Measurements from ENCODE around the gene NR5A2.

Gene NR5A2

DNA sequence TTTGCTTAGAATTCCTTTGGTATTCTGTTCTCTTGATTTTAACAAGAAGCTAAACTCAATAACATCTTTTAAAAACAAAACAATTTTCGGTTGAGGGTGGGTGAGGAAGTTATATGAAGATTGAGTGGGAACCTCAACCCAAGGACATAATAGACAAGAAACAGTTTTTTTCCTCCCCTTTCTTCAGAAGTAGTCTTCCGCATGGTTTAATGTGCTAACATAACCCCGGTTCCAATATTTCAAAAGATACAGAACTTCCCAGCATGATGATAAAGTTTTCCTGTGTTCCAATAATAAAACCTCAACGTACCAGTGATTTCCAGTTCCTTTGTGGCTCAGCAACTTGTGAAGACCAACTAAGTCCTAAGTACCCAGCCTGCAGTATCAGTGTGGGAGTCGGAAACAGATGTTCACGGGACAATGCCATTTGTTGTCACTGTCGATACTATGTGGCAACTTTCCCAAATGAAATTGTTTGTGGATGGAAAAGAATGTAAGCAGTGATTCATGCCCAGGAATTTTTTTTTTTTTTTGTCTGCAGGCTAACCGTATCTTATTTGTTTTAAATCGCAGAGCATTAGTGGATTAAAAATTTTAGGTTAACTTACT lies 48.5 kb downstream of the NR5A2 start:
- H3K27me3 Mint-ChIP-seq = peaks cover 37% of the 10 kb centered on the region
- no peaks in the 10 kb centered on the region for H3K9me3 Mint-ChIP-seq
- H3K4me1 Mint-ChIP-seq (ENCODE audit: low read depth) = peaks cover 5% of the 10 kb centered on the region
- H3K27ac Mint-ChIP-seq = no peak overlapping the region
- no peaks in the 10 kb centered on the region for H3K36me3 Mint-ChIP-seq (ENCODE audit: low read depth)
- no peak overlapping the region for H3K4me3 Mint-ChIP-seq

GRCh38 chr1:200079232-200079940 lies 51.9 kb downstream of the NR5A2 start:
- H3K9me3 Mint-ChIP-seq = no peaks in the 10 kb centered on the region
- no peak overlapping the region for H3K4me3 Mint-ChIP-seq
- no peaks in the 10 kb centered on the region for H3K36me3 Mint-ChIP-seq (ENCODE audit: low read depth)
- no peaks in the 10 kb centered on the region for H3K4me1 Mint-ChIP-seq (ENCODE audit: low read depth)
- peaks cover 35% of the 10 kb centered on the region for H3K27me3 Mint-ChIP-seq
- no peak overlapping the region for H3K27ac Mint-ChIP-seq

DNA sequence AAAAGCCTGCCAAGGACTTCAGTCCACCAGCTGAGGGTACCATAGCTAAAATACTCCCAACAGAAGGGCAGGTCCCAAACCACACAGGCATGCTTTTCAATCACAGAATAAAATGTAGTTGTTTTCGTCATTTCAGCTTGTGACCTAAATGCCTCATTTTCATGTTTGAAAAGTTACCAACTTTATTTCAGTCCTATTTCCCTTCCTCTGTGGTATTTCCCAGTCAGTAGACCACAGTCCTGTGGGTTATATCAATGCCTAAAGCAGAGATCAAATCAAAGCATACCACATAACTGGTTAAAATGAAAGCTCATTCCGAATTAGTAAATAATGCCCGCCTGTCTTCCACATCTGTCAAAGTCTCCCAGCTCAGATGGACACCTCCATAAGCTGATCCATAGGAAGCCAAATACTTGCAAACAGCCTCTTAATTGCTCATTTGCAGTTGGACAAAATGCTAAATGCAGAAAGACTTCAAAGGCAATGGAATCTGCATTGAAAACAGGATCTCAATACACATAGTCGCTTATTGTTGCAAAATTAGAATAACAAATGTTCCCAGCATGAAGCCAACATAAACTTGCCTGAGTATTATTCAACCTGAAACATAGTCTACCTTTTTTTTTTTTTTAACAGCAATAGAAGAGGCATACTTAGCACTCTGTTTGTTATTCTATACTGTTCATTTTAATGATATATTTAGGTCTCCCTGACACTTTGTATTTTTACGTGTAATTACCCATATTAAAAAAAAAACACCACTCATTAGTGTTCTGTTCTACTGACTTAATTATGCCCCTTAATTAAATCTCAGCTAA lies 53.9 kb downstream of the NR5A2 start:
- Mint-ChIP-seq H3K4me3 (no peak overlapping the region), H3K4me1 (ENCODE audit: low read depth) (no peaks in the 10 kb centered on the region), H3K27ac (no peak overlapping the region), H3K36me3 (ENCODE audit: low read depth) (no peaks in the 10 kb centered on the region), H3K27me3 (peaks cover 42% of the 10 kb centered on the region), H3K9me3 (no peaks in the 10 kb centered on the region)

GRCh38 chr1:200081969-200082245 lies 54.4 kb downstream of the NR5A2 start:
- H3K4me1 Mint-ChIP-seq (ENCODE audit: low read depth) = no peaks in the 10 kb centered on the region
- H3K27me3 Mint-ChIP-seq = peaks cover 41% of the 10 kb centered on the region
- no peaks in the 10 kb centered on the region for H3K9me3 Mint-ChIP-seq

DNA sequence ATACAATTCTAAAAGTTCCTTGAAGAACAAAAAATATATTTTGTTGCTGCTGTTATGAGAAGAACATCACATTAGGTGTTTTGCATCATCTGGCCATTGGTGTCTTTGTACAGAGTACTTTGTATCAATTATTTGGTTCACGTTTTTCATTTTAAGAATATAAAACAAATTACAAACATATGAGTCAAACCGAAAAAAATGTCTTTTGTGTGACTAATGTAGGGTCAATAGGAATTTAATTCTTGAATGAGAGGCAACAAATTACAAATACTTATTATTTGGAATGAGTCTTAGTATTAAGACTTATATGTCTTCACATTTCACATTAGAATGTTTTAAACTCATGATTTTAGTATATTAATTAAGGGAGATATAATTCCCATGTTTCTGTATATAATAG lies 54.8 kb downstream of the NR5A2 start:
- Mint-ChIP-seq H3K4me3 (no peak overlapping the region), H3K4me1 (ENCODE audit: low read depth) (no peaks in the 10 kb centered on the region), H3K36me3 (ENCODE audit: low read depth) (no peaks in the 10 kb centered on the region), H3K9me3 (no peaks in the 10 kb centered on the region), H3K27me3 (peaks cover 41% of the 10 kb centered on the region), H3K27ac (no peak overlapping the region)

More at GRCh38 chr1:200081969-200082245, 54.4 kb downstream of the NR5A2 start:
- no peak overlapping the region for H3K4me3 Mint-ChIP-seq
- H3K27ac Mint-ChIP-seq = no peak overlapping the region
- no peaks in the 10 kb centered on the region for H3K36me3 Mint-ChIP-seq (ENCODE audit: low read depth)

GRCh38 chr1:200090252-200091159 lies 63.0 kb downstream of the NR5A2 start:
- Mint-ChIP-seq H3K9me3 (no peaks in the 10 kb centered on the region), H3K4me3 (no peak overlapping the region), H3K36me3 (ENCODE audit: low read depth) (no peaks in the 10 kb centered on the region), H3K4me1 (ENCODE audit: low read depth) (no peaks in the 10 kb centered on the region), H3K27me3 (peaks cover 20% of the 10 kb centered on the region), H3K27ac (no peak overlapping the region)

DNA sequence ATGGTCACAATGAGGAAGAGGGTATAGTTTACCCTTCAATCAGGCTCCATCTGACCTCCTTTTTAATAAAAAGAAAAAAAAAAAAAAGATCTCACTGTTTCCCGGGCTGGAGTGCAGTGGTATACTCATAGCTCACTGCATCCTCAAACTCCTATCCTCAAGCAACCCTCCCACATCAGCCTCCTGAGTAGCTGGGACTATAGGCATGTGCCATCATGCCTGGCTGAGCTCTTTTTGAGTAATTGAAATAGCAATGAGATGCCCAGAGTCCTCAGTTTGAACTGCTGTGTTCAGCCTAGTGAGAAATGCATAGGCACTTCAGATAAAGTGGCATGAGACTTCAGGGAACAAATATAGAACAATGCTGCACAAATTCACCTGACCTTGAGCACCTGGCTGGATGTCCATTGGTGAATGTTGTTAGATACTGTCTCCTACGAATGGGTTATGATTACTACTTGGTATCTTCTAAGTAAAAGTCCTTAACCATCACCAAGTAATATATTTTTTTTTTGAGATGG lies 67.6 kb downstream of the NR5A2 start:
- Mint-ChIP-seq H3K27me3 (peaks cover 5% of the 10 kb centered on the region), H3K4me3 (no peak overlapping the region), H3K27ac (no peak overlapping the region), H3K36me3 (ENCODE audit: low read depth) (no peaks in the 10 kb centered on the region), H3K4me1 (ENCODE audit: low read depth) (no peaks in the 10 kb centered on the region), H3K9me3 (no peaks in the 10 kb centered on the region)

DNA sequence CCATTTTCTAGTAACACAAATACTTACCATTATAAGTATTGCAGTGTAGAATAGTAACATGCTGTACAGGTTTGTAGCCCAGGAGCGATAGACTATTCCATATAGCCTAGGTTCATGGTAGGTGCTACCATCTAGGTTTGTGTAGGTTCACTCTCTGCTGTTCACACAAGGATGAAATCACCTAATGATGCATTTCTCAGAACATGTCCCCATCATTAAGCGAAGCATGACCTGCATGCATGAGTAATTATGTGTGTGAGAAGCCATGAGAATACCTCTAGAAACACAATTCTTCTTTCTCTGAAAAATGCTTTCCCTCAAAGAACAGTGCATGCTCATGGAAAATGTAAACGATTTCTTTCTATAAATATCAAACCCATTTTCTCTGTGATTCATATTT lies 69.3 kb downstream of the NR5A2 start:
- H3K36me3 Mint-ChIP-seq (ENCODE audit: low read depth) = no peaks in the 10 kb centered on the region

GRCh38 chr1:200099040-200099439 lies 71.5 kb downstream of the NR5A2 start:
- Mint-ChIP-seq H3K27ac (no peak overlapping the region), H3K27me3 (peaks cover 5% of the 10 kb centered on the region), H3K9me3 (no peaks in the 10 kb centered on the region), H3K36me3 (ENCODE audit: low read depth) (no peaks in the 10 kb centered on the region), H3K4me1 (ENCODE audit: low read depth) (no peaks in the 10 kb centered on the region), H3K4me3 (no peak overlapping the region)

More for the DNA sequence above, 69.3 kb downstream of the NR5A2 start:
- H3K9me3 Mint-ChIP-seq = no peaks in the 10 kb centered on the region
- H3K4me3 Mint-ChIP-seq = no peak overlapping the region
- H3K27me3 Mint-ChIP-seq = peaks cover 5% of the 10 kb centered on the region
- H3K4me1 Mint-ChIP-seq (ENCODE audit: low read depth) = no peaks in the 10 kb centered on the region
- no peak overlapping the region for H3K27ac Mint-ChIP-seq

- Mint-ChIP-seq H3K27ac (no peak overlapping the region), H3K36me3 (ENCODE audit: low read depth) (no peaks in the 10 kb centered on the region), H3K4me3 (no peak overlapping the region), H3K27me3 (no peaks in the 10 kb centered on the region), H3K9me3 (no peaks in the 10 kb centered on the region), H3K4me1 (ENCODE audit: low read depth) (no peaks in the 10 kb centered on the region)
These were observed 76.6 kb downstream of the NR5A2 start for GRCh38 chr1:200103966-200104583.

GRCh38 chr1:200107004-200107470 lies 79.5 kb downstream of the NR5A2 start:
- no peak overlapping the region for H3K4me3 Mint-ChIP-seq
- no peaks in the 10 kb centered on the region for H3K9me3 Mint-ChIP-seq
- no peaks in the 10 kb centered on the region for H3K4me1 Mint-ChIP-seq (ENCODE audit: low read depth)
- H3K36me3 Mint-ChIP-seq (ENCODE audit: low read depth) = no peaks in the 10 kb centered on the region
- H3K27ac Mint-ChIP-seq = no peak overlapping the region
- peaks cover 5% of the 10 kb centered on the region for H3K27me3 Mint-ChIP-seq

DNA sequence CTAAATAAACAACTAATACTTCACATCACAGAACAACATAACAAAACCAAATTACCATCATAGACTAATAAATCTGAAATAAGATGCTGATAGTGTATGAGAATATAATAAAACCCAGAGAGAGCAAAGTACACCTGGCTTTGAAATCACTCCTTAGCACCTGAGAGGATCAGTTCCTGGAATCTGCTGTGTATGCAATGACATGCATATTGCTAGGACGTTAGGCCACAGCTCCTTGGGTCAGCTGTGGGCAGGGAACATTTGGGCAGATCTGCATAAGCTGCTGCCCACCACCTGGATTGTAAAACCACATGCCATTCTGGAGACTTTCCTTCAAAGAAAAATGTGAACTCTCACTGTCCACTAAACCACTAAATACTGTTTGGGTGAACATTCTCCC lies 81.1 kb downstream of the NR5A2 start:
- Mint-ChIP-seq H3K27ac (no peak overlapping the region), H3K9me3 (no peaks in the 10 kb centered on the region), H3K4me1 (ENCODE audit: low read depth) (no peaks in the 10 kb centered on the region), H3K4me3 (no peak overlapping the region), H3K36me3 (ENCODE audit: low read depth) (no peaks in the 10 kb centered on the region), H3K27me3 (peaks cover 5% of the 10 kb centered on the region)

- Mint-ChIP-seq H3K36me3 (ENCODE audit: low read depth) (no peaks in the 10 kb centered on the region), H3K4me1 (ENCODE audit: low read depth) (no peaks in the 10 kb centered on the region), H3K27me3 (peaks cover 8% of the 10 kb centered on the region), H3K9me3 (no peaks in the 10 kb centered on the region), H3K27ac (no peak overlapping the region), H3K4me3 (no peak overlapping the region)
These were observed 84.8 kb downstream of the NR5A2 start for GRCh38 chr1:200112290-200112689.

DNA sequence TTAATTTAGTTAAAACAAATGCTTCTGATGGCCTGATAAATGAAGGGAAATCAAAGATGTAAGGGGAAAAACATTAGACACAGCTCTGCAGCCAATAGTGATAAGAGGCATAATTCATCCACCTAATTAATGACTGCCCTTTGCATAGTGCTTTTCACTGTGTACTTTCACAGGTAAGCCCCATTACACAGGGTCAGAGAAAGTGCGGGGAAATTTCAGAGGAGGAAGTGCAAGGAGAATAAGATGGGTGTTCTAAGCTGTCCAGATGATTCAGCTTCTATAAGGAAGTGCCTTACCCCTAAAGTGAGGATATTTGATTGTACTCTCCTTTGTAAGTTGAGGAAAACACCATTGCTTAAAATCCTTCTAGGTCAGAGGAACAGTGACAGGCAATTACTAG lies 88.0 kb downstream of the NR5A2 start:
- Mint-ChIP-seq H3K4me3 (no peak overlapping the region), H3K27me3 (peaks cover 8% of the 10 kb centered on the region), H3K36me3 (ENCODE audit: low read depth) (no peaks in the 10 kb centered on the region), H3K4me1 (ENCODE audit: low read depth) (no peaks in the 10 kb centered on the region), H3K9me3 (no peaks in the 10 kb centered on the region), H3K27ac (no peak overlapping the region)
